NCI-H526 treated with DMSO at 0.1 percent for 48 hours (cell line): ENCODE data around the gene UBE4A.

Experiments used
- DNase-seq: peaks from one replicate; lab custom pipeline; 2025; lab: John Stamatoyannopoulos, UW

The UBE4A gene

DNA sequence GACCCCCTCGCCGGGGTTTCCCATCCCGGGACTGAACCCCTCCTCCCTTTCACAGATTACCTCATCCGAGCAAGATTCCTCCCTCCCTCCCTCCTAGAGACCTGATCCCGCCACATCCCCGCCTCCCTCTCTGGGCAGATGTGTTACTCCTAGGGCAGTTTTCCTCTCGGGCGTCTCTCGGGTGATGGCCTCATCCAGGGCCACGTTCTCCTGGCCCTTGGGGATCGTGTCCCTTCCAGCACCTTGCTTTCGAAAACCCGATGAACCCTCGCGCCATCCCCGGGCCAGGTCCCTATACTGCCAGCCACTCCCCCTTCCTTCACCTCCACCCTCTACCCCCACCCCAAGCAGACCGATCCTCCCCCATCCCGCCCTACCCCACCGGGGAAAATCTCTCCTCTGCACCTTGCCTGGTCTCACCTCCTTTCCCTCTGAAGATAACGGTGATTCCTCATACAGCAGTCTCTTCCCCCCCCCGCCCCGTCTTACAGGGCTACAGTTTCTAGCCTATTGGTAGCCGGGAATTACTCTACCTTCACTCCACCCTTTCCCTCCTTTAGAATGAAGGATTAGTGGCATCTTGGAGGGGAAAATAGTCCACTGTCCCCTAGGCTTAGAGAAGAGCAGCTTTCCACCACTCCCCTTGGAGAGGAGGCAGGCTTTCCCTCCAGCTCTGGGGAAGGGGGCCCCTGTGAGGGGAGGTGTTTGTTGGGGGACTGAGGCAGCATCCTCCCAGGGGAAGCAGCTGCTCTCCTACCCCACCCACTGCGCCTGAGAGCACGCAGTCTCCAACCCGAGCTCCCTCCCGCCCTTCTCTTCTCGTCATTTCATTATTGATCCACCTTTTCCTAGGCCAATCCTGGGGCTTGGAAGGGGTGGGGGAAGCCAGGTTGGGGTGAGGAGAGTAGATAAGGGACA, 78.1 kb downstream of the UBE4A start:
- DNase-seq, result peak; percentile 57

DNA sequence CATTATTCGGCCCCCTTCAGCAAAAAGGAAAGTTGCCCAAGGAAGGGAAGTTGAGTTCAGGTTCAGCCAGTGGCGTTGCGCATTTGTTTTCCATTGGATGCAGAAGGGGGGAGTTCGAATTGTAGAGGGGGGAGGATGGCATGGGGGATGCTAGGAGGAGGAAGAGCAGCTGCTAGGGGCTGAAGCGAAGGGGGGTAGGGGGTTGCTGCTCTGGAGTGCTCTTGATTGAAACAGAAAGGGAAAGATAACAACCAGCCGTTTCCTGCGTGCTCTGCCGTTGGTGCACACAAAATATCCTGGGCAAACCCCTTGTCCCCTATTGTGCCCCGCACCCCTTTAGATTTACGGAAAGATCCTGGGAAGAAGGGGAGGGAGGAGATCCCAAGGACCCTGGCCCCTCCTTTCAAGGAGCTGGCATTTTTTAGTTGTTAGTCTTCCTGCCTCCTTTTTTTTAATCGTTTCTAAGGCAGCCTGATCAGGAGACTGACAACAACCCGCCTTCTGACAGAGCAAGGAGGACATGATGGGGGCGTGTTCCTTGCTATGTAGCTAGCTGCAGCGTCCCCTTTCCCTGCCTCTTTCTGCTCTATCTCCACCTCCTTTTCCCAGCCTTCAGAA, 79.0 kb downstream of the UBE4A start:
- peak; percentile 68 for DNase-seq

DNA sequence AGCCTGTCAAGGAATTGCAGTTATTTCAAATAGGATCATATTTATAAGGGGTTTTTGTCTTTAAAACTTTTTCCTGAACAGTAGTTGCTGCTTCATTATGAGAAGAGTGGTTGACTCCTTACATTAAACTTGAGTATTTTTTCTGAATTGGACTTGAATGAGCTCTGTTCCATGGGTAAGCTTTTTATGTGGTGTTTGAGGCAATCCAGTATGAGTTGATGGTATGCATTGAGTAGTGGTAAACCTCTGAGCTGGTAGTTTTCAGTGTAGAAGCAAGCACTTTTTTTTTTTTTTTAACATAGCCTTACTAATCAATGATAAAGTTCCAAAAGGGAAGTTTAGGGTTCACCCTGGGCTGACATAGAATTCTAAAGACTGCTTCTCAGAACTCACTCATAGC, 80.2 kb downstream of the UBE4A start:
- no peak for DNase-seq

DNA sequence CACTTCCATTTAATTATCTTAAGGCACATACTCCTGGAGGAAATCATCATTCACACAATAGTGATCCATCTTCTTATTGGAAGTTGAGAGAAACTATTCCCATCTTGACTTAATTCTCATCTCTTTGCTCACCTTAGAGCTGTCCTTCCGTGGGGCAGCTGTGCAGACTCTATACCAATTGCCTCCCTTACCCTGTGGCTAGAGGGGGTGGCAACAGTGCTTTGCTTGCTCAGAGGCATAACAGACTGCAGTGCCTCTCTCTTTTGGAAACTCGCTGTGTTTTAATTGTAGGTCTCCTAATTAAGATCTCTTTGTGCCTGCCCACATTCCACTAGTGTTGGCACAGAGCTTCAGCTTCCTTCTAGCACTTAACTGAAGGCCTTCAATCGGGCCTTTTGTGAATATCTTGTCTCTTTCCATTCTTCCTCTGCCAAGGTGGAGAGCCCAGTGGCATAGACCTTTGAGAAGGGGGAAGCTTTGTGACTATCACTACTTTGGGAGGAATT, 82.4 kb downstream of the UBE4A start:
- DNase-seq, result no peak

DNA sequence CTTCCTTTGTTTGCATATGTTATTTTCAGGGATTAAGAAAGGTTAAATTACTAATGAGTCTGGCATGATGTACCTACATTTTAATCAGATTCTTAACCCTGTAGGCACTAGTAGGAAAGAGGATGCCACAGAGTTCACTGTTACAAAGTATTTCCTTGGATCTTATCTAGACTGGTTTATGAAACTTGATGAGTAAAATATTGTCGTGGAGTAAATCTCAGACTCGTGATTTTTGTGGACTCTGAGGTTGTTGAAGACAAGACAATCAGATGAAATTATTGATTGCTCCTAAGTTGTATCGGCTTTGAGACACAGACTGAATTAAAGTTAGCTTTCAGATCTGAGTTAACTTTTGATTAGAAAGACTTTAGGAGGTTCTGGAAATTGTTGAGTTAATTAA, 82.9 kb downstream of the UBE4A start:
- DNase-seq, result no peak

DNA sequence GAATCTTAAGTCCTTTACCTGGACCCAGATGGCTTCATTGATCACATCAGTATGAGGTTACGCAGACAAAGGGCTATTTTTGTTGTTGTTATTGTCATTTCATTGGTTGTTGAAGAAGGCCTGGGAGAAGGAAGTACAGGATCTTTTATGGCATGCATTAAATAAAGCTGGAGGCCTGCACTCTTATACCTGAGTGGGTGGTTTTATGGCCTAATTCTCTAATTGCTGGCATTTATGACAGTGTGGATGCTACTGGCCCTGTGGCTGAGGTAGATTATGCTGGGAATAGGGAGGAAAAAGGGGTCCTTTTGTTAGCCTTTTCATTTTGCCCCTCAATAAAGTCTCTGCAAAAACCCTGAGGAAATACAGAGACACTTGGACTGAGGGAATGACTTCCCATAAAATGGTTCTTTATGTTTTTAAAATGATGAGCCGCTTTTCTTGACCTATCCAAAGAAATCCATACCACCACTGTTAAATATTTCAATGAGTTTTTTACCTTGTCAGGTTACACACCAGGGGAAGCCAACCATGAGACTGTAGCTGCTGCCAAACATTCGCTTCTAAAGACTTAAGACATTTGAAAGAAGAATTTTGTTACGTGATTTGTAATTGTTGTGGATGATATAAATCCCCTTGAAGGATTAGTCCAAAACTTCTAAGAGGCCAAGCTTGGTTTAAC, 83.6 kb downstream of the UBE4A start:
- no peak for DNase-seq

DNA sequence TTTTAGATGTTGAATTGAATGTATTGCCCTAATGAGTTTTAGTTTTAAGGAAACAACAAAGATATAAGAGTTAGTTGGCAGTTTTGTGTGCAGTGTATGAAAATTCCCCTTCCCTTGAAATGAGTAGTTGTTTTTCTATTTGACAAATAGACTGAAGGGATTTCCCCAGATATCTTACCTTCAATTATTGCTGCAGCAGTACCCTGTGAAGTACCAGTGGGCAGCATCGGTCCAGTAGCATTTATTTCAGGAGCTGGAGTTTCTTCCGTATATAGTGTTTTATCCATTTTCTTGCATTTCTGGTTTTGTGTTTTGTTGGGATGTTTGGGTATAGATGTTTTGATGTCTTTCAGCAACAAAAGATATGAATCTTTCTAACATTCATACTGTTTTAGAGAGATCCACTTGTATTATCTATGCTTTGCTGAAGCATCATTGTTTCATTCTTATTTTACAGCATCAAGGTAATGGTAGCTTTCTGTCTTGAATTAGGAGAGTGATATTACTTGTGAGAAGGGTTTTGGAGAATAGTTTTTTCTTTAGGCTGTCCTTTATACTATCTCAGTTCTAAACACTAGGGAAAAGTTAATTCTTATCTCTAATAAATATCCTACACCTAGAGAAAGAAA, 84.3 kb downstream of the UBE4A start:
- no peak for DNase-seq

DNA sequence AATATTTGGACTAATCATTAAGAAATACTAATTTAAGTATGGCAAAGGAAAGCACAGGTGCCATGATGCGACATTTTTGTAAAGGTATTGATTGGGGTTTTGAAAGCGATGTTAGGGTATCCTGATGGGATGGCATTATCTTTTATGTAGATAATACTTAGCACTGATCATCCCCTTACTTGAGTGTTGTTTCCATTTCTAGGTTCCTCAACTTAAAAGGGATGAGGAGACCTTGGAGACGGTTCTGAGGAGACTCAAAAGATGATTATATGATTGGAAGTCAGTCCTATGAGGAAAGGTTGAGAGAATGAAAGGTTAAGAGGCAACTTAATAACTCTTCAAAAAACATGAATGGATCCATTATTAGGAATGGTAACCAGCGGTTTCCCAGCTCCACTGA, 88.0 kb downstream of the UBE4A start:
- no peak for DNase-seq

DNA sequence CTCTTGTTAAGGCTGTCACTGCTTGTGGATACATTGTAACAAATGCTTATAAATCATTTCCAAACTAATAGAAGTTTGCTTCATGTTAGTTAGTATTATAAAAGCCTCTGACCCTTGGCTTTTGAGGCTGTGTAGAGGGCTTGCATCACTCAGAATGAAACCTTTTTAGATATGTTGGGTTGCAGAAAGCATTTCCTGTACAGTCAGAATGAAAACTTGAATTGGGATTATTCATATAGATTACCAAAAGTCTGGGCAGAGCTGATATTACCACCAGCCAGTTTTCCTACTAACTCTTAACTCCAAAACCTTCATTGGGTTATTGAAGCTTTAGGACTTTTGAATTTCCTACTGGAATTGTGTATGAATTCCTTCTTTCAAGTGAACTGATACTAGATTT, 88.9 kb downstream of the UBE4A start:
- no peak for DNase-seq
